MV-4-11 (cell line): Measurements from ENCODE around the gene TARBP2.

Source experiments
- DNase-seq: peaks from one replicate; lab custom pipeline; 2025; lab: John Stamatoyannopoulos, UW

The TARBP2 gene, protein sequence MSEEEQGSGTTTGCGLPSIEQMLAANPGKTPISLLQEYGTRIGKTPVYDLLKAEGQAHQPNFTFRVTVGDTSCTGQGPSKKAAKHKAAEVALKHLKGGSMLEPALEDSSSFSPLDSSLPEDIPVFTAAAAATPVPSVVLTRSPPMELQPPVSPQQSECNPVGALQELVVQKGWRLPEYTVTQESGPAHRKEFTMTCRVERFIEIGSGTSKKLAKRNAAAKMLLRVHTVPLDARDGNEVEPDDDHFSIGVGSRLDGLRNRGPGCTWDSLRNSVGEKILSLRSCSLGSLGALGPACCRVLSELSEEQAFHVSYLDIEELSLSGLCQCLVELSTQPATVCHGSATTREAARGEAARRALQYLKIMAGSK

DNA sequence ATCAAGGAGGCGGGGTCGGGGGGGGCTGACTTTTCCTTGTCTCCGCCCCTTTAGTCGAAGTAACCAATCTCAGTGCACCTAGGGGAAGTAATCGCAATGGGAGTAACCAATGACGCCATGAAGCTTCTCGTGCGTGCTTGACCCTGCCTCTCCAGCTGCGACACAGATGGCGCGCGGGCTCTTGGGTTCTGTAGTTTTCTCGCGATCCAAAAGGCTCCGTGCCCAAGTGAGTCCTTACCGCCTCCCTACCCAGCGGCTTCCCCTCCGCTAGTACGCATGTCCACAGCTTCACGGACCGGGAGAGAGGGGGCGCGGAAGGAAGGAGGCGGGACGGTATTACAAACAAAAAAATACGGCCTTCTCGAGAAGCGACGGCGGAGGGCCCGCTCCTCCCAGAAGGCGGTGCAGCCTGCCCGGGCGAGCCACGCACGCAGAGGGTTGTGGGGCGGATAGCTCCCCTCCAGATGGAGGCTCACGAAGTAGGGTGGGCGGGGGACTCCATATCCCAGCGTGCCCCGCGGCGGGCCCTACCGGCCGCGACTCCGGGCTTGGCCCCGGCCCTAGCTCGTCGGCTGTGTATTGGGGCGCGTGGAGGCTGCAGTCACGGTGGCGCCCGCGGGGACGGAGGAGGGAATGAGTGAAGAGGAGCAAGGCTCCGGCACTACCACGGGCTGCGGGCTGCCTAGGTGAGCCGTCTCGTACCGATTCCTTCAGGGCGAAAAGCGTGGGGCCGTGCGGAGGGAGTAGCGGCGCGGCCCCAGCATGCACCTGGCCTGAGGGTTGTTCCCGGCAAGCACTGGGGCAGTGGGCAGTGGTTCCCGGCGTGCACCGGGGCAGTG, at the start of gene TARBP2:
TARBP2 (plus strand) TSS at position 508 of the 839 bp plus-strand sequence; CDS start at position 634, 126 bp downstream.
- DNase-seq: peak; percentile 99

- DNase-seq: peak; percentile 99
Measured at GRCh38 chr12:53451661-53452158, 49.4 kb upstream of the TARBP2 start, which contains the start of gene PCBP2. PCBP2 (plus strand) TSS chr12:53452102; CDS start chr12:53454801, 2,699 bp downstream.

GRCh38 chr12:53452159-53453077, 48.7 kb upstream of the TARBP2 start:
- peak; percentile 50 for DNase-seq

DNA sequence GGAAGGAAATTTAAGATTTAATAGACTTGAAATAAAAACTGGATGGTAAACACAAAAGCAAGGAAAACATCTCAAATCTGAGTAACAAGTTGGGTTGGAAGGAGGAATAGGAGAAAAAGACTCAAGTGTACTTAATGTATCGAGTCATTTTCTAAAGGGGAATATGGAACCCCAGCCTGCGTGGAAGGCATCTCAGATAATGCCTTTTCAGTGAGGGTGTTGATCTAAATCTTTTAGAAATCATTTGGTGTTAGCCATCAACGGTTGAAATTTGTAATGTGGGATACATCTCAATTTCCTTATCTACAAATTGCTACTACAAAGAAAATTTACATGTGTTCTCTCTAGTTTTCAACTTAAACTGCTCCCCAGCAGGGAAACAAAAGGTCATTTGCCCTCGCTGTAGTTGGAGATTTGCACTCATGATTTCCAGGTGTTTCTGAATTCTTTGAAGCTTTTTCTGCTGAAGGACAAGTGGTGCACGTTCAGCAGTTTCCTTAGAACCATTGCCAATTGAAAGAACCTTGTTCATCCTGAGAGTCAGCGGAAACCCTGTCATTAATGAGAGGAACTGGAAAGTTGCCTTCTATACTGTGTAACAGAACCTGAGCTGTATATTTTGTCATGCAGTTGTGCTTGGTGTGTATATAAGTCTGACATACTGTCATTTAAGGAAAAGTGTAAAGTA, 47.0 kb upstream of the TARBP2 start:
- no peak for DNase-seq

DNA sequence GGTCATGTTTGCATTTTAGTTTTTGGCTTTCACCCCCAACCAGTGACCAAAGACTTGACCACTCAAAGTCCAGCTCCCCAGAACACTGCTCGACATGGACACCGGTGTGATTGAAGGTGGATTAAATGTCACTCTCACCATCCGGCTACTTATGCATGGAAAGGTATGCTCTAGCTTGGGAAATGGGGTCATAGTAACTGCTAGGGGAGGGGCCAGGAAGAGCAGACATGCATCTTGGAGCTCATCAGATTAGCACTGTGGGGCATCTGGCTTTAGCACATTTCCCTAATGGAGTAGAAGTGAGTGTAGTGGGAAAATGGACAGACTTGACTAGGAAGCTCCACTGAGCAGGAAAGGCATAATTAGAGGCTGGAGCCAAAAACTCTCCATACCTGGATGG, 46.4 kb upstream of the TARBP2 start:
- DNase-seq: no peak

- no peak for DNase-seq
Measured at GRCh38 chr12:53456654-53457366, 44.3 kb upstream of the TARBP2 start.

GRCh38 chr12:53459097-53459496, 42.0 kb upstream of the TARBP2 start:
- no peak for DNase-seq

DNA sequence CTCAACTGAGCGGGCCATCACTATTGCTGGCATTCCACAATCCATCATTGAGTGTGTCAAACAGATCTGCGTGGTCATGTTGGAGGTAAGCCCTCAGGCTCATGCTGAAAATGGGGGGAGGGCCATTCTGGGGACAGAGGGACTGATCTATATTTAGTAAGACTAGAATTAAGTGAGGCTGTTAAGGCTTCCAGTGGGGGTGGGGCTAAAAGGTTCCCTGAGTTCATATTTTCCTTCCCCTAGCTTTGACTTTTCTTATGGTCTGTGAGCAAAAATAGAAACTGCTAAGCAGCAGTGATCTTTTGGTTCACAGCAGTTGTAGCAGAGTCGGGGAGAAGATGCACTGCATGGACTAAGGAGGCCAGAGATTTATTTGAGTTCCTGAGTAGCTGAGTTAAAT, 40.0 kb upstream of the TARBP2 start:
- no peak for DNase-seq

DNA sequence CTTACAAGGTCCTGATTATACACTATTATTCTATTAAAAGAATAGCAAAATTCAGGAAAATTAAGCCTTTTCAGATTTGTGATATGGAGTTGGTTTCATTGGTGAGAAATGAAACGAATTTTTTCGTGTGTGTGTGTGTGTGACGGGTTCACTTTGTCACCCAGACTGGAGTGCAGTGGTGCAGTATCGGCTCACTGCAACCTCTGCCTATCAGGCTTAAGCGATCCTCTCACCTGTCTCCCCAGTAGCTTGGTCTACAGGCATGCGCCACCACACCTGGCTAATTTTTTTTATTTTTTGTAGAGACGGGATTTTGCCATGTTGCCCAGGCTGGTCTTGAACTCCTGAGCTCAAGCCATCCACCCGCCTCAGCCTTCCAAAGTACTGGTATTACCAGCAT, 39.5 kb upstream of the TARBP2 start:
- no peak for DNase-seq

DNA sequence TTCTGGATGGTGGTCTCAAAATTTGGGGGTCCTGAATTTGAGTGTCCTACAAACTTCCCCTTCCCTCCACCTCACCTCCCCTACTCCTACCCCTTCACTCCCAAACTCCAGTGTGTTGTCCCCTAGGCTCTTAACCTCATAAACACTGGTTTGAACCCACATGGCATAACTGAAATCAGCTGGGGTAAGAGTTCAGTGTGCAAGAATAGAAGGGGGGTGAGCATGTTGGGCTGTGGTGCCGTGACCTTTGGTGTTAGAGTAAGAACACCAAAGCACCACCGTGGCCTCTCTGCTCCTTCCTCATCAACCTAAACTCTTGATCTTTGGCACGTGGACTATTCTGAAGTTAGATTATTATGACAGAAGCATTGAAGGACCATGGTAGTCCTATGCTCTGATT, 38.1 kb upstream of the TARBP2 start:
- no peak for DNase-seq

GRCh38 chr12:53463802-53464560, 37.1 kb upstream of the TARBP2 start:
- no peak for DNase-seq

DNA sequence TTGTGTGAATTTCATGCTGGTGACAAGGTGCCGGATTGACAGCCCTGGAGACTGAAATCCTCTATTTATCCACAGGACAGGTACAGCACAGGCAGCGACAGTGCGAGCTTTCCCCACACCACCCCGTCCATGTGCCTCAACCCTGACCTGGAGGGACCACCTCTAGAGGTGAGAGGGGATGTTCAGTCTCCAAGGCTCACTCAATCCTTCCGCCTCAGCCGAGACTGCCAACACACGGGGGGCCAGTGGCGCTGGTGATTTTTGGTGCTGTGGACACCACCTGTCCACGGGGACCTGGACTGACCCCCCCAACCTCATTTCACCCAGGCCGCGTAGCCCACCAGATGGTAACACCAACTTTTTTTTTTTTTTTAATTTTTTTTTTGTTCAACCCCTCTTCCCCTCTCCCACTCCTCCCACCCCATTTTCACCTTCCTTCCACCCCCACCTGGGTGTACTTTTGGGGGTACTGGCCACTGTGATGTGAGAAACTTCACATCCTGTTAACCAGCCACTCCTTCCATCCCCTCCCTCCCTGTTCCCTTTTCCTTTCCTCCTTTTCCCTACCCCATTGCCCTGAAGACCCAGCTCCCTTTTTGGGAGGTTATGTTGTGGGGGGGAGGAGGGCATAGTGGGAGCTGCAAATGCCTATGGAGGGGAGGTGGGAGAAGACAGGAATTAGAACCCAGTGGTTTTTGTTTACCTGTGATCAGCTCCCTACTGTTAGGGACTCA, 36.2 kb upstream of the TARBP2 start:
- no peak for DNase-seq

DNA sequence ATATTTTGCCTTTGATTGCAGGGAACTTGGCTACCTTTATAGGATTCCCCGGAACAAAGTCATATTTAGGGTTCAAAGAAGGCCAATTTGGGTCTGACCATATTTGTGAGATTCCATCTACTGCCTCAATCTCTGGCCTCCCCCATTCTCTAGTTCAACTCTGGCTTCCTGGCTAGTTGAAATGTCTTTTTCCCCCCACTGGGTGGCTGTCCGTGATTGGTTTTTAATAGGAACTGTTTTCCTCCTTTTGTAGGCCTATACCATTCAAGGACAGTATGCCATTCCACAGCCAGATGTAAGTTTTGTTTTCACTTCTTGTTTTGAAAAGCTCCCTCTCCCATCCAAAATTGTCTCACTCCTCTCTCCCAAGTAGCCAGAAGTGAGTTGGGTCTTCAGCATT, 35.4 kb upstream of the TARBP2 start:
- peak; percentile 50 for DNase-seq

DNA sequence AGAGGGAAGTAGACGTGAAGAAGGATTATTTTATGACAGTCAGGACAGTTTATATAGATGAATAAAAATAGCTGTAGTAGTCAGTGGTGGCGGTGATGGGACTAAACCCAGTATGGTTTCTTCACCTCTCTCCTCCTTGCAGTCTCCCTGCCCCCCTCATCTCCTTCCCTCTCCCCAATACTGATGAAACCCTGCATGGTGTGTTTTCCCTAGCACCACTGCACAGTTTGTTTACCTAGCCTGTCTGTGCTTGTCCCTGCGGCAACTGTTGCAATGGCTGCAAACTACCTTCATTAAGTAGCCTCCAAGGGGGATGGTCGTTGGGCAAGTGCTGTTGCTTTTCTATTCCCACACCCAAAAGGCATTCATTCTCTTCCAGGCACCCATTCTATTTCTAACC, 34.4 kb upstream of the TARBP2 start:
- DNase-seq: no peak

DNA sequence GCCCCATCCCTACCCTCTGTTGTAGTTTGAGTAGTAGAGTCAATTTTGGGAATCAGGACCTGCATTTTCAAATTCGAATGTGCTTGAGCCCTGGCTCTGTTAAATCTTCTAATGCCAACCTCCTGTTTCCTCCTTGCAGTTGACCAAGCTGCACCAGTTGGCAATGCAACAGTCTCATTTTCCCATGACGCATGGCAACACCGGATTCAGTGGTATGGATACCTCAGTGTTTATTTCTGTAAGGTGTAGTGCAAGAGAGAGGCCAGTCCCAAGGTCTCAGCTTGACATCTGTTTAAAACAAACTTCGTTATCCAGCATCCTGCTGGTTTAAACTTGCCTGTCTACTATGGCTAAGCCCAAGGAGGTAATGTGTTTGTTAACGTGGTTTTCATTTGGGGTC, 34.0 kb upstream of the TARBP2 start:
- DNase-seq: no peak

- DNase-seq: no peak
Measured at GRCh38 chr12:53467880-53468279, 33.2 kb upstream of the TARBP2 start.

- DNase-seq: no peak
Measured at GRCh38 chr12:53468282-53468681, 32.8 kb upstream of the TARBP2 start.

GRCh38 chr12:53472056-53472582, 29.0 kb upstream of the TARBP2 start:
- no peak for DNase-seq

DNA sequence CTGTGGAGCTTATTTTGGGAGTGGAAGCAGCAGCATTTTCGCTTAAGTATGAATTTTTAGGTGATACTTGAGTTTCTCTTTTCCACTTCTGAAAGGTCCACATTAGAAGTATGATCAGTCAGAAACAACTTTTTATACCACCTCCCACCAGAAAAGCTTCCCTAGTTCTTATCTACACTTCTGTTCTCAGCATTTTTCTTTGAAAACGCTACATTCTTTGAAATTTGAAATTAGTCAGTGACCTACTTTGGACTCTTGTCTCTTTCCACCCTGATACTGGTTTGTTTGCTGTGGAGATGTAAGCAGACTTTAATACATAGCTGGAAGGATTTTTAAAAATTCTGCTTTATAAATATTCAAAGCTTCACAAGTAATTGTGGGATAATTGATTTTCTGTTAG, 27.0 kb upstream of the TARBP2 start:
- DNase-seq: no peak
